ENCODE results near the gene OPRD1.
"Not testable (repeated sequence)": the region's sequence is repeated elsewhere in the genome, so short reads cannot be mapped to it uniquely, and the experiment has no call there.

OPRD1 gene

DNA sequence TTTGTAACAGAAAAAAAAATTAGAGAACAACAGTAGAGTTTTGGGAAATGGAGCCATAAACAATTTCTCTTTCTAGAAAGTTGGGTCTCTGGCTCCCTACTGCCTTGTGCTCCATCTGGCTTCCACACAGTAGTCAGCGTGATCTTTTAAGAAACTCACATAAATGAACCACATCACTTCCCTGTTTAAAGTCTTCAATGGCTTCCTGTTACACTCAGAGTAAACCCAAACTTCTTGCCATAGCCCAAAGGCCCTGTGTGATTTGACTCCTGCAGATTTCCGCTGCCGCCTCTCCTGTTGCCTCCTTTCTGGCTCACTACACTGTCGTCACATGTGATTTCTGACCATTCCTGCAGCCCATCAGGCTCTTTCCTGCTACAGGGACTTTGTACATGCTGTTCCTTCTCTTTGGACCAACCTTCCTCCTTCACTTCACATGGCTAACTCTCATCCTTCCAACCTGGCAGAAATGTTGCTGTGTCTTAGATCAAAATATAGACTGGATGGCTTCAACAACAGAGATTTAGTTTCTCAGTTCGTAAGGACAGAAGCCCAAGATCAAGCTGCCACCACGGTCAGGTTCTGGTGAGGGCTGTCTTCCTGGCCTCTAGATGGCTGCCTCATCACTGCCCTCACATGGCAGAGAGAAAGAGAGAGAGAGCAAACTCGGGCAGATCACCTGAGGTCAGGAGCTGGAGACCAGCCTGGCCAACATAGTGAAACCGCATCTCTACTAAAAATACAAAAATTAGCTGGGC is 34.0 kb downstream of the OPRD1 start:
- DNase-seq (ENCODE audit: low read depth in 2 of 2), result no peak

DNA sequence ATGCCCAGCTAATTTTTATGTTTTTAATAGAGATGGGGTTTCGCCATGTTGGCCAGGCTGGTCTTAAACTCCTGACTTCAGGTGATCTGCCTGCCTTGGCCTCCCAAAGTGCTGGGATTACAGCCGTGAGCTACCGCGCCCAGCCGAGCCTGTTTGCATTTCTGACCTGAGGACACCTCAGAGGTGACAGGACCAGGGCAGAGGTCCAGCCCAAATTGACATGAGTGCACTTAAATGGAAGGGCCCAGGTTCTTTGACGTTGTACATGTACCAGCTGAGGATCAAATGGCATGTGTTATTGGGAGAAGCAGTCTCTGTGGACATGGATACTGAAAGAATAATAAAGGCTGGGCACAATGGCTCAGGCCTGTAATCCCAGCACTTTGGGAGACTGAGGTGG is 35.2 kb downstream of the OPRD1 start:
- DNase-seq (ENCODE audit: low read depth in 2 of 2), result not testable (repeated sequence)

DNA sequence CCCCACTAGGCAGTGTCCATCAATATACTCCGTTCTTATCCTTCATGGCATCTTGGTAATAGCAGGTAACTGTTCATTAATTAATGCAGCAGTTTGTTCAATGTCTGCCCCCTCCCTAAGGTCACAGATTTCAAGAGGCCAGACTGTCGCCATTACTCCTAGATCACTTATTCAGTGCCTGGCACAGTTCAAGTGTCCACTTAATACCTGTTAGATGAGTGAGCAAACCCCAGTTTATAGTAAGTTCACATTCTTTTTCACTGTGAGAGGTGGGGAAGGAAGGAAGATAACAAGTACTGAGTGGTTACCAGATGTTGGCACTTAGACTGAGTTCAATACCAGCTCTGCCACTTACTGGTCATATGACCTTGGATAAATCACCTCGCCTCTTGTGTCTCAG is 36.4 kb downstream of the OPRD1 start:
- DNase-seq (ENCODE audit: low read depth in 2 of 2), result no peak

DNA sequence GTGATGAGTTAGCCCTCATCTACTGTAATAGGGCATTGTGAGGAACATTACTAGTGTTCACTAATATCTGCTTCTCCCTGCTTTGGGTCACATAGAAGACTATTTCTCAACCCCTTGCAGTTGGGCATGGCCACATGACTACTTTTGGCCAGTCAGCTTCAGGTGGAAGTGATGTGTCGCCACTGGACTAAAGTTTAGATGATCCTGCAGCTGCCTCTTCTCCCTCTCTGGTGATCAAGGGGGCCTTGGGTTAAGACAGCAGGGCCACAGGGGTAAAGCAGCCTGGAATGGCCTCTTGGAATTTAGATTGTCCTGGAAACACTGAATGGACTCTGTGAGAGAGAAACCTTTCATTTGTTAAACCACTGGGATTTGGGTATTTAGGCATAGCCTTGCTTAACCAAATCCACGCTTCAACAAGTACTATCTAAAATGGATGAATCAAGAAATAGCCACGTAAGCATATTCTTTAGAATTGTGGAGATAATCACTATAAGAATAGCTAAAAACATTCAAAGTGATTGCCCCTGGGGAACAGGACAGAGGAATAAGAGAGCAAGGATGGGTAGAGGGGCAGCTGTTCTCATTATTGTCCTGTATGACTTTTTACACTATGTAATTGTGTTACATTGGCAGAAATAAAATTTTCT is 41.2 kb downstream of the OPRD1 start:
- no peak for DNase-seq (ENCODE audit: low read depth in 2 of 2)

DNA sequence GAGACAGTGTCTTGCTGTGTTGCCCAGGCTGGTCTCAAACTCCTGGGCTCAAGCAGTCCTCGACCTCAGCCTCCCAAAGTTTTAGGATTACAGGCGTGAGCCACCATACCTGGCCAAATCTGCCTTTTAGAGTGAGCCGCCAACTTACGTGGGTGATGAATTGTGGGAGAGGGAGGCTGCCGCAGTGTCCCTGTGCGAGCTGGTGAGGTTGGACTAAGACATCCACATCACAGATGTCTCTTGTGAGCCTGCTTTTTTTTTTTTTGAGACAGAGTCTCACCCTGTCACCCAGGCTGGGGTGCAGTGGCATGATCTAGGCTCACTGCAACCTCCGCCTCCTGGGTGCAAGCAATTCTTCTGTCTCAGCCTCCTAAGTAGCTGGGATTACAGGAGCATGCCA is 42.4 kb downstream of the OPRD1 start:
- DNase-seq (ENCODE audit: low read depth in 2 of 2), result not testable (repeated sequence)

DNA sequence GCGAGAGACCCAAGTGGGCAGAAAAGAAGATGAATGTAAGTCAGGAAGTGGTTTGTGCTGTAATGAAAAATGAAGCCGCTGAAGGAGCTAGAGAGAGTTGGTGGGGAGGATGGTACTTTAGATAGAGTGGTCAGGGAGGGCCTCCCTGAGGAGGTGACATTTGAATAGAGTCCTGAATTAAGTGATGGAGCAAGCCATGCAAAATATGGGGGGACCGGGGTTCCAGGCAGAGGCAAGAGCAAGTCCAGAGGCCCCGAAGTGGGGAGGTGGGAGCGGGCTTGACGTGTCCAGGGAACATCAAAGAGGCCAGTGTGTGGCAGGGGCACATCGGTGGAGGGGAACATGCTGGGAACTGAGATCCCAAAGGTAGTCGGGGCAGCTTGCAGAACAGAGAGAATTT is 43.1 kb downstream of the OPRD1 start:
- no peak for DNase-seq (ENCODE audit: low read depth in 2 of 2)

DNA sequence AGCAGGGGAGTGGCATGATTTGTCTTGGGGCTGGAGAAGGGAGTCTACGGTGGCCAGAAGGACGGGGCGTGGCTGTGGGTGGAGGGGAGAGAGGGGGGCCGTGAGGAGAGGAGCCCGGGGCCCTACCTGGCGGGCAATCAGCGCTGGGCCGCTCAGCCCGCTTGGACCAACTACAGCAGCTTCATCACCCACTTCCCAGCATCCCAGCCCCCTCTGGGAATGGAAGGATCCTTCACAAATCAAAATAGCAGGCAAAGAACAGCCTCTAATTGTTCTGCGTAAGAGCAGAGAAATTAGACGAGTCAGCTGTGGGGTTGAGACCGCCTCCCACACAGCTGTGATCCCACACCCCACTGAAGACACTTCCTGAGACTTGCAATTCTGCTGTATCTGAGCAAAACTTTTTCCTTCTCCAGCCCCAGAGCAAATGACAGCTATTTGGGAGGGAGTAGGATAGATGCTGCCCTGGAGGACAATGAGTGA is 43.5 kb downstream of the OPRD1 start:
- DNase-seq (ENCODE audit: low read depth in 2 of 2), result no peak

DNA sequence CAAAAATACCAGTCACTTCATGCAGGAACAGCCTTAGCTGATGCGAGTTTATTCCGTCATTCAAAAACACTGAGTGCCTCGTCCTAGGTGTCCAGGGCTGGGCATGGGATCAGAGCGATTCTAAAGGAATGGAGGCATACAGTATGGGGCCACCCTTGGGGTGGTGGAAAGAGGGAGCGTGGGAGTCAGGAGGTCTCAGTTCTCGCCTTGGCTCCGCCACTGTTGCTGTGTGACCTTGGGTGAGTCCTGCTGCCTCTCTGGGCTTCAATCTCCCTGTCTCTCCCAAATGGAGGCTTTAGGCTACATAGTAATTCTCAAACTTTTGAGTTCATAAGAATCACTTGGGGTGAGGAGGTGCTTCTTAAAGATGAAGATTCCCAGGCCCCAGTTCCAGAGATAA is 44.0 kb downstream of the OPRD1 start:
- no peak for DNase-seq (ENCODE audit: low read depth in 2 of 2)

DNA sequence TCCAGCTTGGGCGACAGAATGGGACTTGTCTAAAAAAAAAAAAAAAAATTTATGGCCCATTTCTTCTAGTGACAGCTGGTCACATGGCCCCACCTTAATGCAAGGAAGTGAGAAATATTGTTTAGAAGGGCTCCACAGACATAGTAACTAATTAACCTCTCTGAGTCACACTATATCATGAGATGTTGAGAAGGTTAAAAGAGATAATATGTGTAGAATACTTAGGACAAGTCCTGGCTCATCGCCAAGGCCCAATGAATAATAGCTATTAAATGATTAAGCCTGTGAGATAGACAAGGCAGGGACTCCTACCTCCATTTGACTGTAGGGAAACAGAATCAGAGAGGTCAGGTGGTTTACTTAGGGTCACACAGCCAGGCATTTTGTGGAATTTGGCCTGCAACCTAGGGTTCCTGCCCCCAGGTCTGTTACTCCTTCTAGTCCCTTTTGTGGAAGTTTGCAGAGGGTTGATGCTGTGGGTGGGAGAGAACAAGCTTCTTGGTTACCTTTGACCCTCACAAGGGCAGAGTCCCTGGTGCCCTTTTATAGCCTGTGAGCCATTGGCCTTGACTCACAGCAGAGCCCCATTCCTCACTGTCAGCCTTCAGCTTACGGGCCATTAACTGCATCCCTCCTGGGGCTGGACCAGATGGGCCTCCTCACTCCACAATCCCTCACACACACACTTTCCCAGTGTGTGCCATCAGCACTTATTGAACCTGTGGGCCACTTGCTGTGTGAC is 48.5 kb downstream of the OPRD1 start:
- DNase-seq (ENCODE audit: low read depth in 2 of 2), result no peak

DNA sequence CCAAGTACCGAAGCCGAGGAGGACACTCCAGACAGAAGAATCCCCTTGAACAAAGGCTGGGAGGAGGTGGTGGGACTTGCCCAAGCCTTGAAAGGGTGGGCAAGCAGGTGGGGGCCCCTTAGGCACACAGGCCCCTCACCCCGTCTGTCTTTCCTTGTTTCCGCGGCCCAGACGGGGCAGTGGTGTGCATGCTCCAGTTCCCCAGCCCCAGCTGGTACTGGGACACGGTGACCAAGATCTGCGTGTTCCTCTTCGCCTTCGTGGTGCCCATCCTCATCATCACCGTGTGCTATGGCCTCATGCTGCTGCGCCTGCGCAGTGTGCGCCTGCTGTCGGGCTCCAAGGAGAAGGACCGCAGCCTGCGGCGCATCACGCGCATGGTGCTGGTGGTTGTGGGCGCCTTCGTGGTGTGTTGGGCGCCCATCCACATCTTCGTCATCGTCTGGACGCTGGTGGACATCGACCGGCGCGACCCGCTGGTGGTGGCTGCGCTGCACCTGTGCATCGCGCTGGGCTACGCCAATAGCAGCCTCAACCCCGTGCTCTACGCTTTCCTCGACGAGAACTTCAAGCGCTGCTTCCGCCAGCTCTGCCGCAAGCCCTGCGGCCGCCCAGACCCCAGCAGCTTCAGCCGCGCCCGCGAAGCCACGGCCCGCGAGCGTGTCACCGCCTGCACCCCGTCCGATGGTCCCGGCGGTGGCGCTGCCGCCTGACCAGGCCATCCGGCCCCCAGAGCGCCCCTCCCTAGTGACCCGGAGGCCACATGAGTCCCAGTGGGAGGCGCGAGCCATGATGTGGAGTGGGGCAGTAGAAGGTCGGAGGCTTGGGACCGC is 50.8 kb downstream of the OPRD1 start:
- no peak for DNase-seq (ENCODE audit: low read depth in 2 of 2)

DNA sequence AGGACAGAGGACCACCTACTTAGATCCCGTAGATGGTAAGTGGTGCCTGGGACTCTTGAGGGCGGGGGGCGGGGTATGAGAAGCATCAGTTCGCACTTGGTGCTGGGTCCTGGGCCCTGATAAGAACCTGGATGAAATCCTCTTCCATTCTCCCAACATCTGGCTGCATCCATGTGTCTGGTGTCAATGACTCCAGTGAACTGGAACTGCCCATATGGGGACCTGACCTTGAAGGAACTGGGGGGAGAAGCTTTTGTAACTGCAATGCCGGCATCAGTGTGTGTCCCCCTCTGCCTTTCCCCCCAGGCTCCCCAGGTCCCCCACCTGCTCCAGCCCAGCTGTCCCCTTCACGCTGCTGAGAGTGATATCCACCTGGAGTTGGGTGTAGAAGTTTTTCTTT is 52.7 kb downstream of the OPRD1 start:
- DNase-seq (ENCODE audit: low read depth in 2 of 2), result no peak

DNA sequence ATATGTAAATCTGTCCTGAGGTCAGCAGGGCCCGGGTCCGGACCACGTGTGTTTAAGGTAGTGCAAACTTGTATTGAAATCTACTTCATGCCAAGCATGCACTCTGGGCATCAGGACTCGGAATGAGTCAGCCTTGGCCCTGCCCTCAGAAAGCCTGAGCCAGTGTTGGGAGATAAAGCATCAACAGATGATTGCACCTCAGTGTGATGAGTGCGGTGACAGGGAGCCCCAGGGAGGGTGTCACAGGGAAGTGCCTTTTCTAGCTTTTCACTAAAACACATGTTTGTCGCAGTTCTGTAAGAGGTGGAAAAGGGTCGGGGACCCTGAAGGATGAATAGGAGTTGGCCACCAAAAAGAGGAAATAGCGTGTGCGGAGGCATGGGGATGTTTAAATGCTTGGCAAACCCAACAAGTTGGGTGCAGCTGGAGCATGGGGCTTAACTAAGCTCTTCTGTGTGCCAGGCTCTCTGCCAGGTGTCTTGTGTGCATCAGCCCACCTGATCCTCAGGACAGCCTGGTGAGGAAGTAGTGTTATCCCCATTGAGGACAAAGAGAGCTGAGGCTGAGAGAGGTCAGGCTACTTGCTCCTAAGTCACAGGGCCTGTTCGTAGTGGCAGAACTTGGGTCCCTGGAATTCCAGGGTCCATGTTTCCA is 54.2 kb downstream of the OPRD1 start:
- DNase-seq (ENCODE audit: low read depth in 2 of 2), result no peak

DNA sequence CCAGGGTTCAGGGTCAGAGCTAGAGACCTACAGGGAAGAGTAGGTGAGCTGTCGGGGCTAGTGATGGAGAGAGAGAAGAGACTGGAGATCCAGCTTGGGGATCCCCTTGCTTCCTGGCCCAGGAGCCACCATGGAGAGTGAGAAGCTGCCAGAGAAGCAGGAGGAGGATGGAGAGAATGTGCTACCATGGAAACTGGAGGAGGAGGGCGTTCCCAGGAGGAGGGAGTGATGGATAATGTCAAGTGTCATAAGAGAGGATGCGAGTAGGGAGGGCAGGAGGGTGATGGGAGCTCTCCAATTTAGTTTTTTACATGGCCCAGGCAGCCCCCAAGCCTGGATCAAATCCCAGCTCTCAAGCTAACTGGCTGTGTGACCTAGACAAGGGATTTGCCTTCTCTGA is 55.9 kb downstream of the OPRD1 start:
- no peak for DNase-seq (ENCODE audit: low read depth in 2 of 2)

DNA sequence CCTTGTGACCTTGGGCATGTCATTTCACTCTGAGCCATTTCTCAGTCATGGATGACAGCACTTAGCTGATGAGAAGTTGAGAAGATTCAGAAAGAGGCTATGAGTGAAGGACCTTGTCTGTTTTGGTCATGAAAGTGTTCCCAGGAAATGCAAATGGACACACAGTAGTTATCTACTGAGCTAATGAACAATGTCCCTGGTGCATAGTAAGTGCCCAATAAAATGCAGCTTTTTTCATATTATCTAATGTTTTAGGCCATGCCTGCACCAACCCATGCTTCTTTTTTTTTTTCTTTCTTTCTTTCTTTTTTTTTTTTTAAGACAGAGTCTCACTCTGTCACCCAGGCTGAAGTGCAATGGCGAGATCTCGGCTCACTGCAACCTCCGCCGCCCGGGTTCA is 58.0 kb downstream of the OPRD1 start:
- DNase-seq (ENCODE audit: low read depth in 2 of 2), result no peak

DNA sequence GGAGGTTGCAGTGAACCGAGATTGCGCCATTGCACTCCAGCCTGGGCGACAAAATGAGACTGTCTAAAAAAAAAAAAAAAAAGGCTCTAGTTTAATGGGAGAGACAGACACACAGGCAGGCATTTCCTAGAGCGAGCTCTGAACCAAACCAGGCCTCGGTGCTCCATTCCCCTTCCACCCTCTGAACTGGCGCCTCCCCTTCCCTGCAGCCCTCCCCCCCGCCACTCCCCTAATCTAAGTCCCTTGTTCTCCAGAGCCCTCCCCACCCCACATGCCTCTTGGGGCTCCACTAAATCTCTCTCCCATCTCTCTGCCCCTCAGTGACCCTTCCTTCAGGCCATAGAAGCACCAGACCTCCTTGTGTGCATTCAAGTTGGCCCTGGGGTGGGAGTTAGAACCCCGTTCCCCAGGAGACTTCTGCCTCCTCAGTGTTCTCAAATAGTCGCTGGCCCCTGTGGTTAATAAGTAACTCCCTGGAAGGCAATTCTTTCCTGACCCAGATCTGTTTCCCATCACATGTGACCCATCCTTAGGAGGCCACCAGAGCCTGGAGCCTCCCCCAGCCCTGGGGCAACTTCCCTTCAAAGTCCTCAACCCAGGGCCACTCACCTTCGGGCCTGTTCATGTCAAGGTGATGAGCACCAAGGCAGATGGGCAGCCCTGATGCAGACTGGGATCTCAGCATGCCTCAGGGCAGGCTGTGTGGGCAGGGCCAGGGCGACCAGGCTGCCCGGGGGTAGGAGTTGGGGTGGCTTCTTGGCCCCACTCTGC is 59.8 kb downstream of the OPRD1 start:
- DNase-seq (ENCODE audit: low read depth in 2 of 2), result no peak

DNA sequence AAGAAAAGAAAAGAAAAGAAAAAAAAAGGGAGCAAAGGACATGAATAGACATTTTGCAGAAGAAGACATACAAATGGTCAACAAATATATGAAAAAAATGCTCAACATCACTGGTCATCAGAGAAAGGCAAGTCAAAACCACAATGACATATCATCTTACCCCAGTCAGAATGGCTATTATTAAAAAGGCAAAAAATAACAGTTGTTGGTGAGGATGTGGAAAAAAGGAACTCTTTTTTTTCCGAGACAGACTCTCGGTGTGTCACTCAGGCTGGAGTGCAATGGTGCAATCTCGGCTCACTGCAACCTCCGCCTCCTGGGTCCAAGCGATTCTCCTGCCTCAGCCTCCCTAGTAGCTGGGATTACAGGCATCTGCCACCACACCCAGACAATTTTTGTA is 63.2 kb downstream of the OPRD1 start:
- DNase-seq (ENCODE audit: low read depth in 2 of 2), result not testable (repeated sequence)

DNA sequence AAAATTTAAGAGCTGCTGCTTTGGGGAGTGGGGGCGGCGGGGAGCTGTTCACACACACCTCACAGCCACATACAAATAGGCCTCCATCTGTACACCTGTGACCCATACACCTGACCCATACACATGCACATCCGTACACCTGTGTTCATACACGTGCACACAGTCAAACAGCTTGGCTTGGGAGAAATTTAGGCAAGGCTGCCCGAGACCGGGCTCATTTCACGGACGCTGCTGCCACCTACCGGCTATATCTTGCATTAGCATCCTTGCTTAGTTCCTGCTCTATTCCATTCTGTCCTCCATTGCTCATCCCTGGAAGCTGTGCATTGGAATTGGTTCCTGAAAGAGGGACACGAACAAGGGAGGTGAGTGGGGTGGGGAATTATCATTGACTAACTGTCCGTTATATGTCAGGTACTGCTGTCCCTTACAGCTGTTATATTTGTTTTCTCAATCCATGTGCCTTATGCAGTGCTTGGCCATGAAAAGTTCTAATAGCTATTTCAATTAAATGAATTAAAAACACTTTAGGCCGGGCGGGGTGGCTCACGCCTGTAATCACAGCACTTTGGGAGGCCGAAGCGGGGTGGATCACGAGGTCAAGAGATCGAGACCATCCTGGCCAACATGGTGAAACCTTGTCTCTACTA is 65.3 kb downstream of the OPRD1 start:
- peak; percentile 62 to 69 for DNase-seq (ENCODE audit: low read depth in 2 of 2)

DNA sequence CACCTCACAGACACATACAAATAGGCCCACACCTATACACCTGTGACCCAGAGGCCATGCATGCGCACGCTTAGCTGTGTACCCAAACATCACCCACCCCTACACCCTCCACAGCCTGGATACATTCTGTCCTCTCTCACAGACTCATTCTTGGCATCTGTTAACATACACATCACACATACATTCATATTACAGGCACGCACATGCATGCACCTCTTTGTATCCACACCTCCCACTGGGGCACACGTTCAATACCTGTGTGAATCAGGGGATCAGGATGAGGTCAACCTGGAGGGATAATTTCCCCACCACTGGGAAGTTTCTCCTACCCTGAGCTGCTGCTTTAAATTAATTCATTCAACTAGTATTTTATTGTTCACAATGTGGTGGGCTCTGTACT is 66.8 kb downstream of the OPRD1 start:
- DNase-seq (ENCODE audit: low read depth in 2 of 2), result no peak

DNA sequence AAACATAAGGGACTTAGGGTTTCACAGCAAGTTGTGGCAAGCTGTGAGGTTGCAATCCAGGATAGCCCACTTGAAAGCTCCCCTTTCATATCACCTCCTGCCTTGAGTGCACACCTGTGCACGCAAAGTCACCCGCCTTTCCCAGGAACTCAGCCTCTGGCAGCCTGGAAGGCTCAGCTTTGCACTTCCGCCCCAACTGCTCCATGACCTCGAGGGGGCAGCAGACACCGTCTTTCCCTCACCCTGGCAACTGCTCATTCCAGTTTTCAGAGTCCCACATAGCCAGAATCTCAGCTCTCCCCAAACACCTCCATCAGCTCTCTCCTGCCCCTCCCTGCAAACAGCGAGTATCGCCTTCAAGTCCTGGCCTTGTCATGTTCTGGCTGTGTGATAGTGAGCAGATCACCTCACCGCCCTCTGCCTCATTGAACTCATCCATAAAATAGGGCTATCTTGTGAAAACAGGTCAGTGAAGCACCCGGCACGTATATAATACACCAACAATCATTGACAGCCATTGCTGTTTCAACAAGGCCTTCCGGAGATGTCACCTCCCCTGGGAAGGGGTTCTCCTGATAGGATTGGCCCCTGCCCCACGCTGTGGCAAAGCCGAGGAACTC is 70.1 kb downstream of the OPRD1 start:
- peak; percentile 66 to 80 for DNase-seq (ENCODE audit: low read depth in 2 of 2)

DNA sequence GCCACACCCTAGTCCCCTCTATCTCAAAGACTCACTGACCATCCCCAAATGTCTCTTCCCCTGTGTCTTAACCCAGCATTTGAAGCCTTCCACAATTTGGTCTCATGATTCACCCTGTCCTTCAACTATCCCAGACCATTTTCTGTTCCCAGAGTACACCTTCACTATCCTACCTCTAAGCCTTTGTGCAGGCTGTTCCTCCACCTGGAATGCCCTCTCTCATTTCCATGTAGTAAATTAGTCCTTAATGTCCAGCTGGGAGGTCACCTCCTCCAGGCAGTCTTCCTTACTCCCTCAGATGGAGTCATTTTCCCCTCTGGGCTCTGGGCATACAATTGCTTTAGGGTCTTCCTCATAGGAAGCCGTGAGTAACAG is 71.3 kb downstream of the OPRD1 start:
- DNase-seq (ENCODE audit: low read depth in 2 of 2), result no peak
